Lung (tissue), 12 donors: ENCODE results near the gene GAR1. TPM values are rescaled to one million over a fixed set of nuclear protein-coding genes. Genes with fewer than 3 reads are reported as not detected.

Experiments used
- ATAC-seq: fragments of 200-7000 bp; cut with Tn5 transposase; one replicate; pipeline ENCODE4 v1.9.1; 2020; ENCODE audit warnings: moderate number of reproducible peaks; ENCODE audit not compliant: insufficient read depth, low FRiP score
- DNase-seq, 3 donors: peaks; one replicate each; pipeline ENCODE4 v3.0.0-alpha.2; 2013 to 2017
- H3K27ac ChIP-seq, 2 donors: one replicate each; pipeline ENCODE4 v1.5.1; 2013; ENCODE audit warnings: mild to moderate bottlenecking in 2 of 2, moderate library complexity in 2 of 2, control low read depth in 1 of 2, inconsistent platforms in 1 of 2, low read depth in 1 of 2, low read length in 1 of 2
- H3K27me3 ChIP-seq, 3 donors: one replicate each; pipeline ENCODE4 v1.5.1; 2013; ENCODE audit warnings: low read length in 2 of 3; ENCODE audit not compliant: control insufficient read depth in 3 of 3, insufficient read depth in 3 of 3
- H3K36me3 ChIP-seq, 4 donors: one replicate each; pipeline ENCODE4 v1.5.1; 2013; ENCODE audit warnings: low read length in 4 of 4, mild to moderate bottlenecking in 1 of 4, moderate library complexity in 1 of 4; ENCODE audit not compliant: control insufficient read depth in 4 of 4, insufficient read depth in 4 of 4
- H3K4me1 ChIP-seq, 5 donors: one replicate each; pipeline ENCODE4 v1.5.1; 2013; ENCODE audit warnings: low read length in 5 of 5, mild to moderate bottlenecking in 2 of 5, moderate library complexity in 1 of 5; ENCODE audit not compliant: control insufficient read depth in 5 of 5, insufficient read depth in 5 of 5
- H3K4me3 ChIP-seq: one replicate; pipeline ENCODE4 v1.5.1; 2013; ENCODE audit warnings: mild to moderate bottlenecking, control low read depth, moderate library complexity
- H3K9ac ChIP-seq, 2 donors: one replicate each; pipeline ENCODE4 v1.5.1; 2013; ENCODE audit warnings: low read length in 2 of 2, control low read depth in 1 of 2; ENCODE audit not compliant: insufficient read depth in 1 of 2
- H3K9me3 ChIP-seq, 4 donors: one replicate each; pipeline ENCODE4 v1.5.1; 2013; ENCODE audit warnings: low read length in 3 of 4, mild to moderate bottlenecking in 1 of 4, moderate library complexity in 1 of 4; ENCODE audit not compliant: control insufficient read depth in 4 of 4, insufficient read depth in 3 of 4
- WGBS, 2 donors: extraction: QIAGEN DNeasy Blood & Tissue Kit; methylation state at CpG; one replicate each; pipeline ENCODE4 v1.1.7; 2013; 5-methylcytosine and 5-hydroxymethylcytosine counted together
- polyA plus RNA-seq, 2 donors: library from polyadenylated mRNA; stranded (reverse); fragments of 200-250 nt; gene quantifications; one replicate each; pipeline ENCODE4 v1.2.1, GENCODE V29; 2013
- total RNA-seq, 2 donors: library from RNA; depleted of rRNA in 1 of 2; stranded (reverse); fragments of >200 nt in 1 of 2; gene quantifications; one replicate each; pipeline ENCODE4 v1.2.1, GENCODE V29; 2014 to 2021
- TF ChIP-seq, protein P1 (sequence below): IDR thresholded peaks from 2 replicates; pipeline ENCODE4 v1.5.1; 2012; ENCODE audit warnings: mild to moderate bottlenecking; ENCODE audit errors: control extremely low read depth, extremely low read depth
- donor health status: control.
- donor health status: control.
- donor health status: Bipolar disorder and iron deficiency.
- donor health status: healthy.
- donor health status: DM: yes; HTN: yes; CAD: no.

GAR1 gene
- total and polyA plus RNA-seq, 4 donors = 7.4 to 24.8 (median 15.2) TPM

DNA sequence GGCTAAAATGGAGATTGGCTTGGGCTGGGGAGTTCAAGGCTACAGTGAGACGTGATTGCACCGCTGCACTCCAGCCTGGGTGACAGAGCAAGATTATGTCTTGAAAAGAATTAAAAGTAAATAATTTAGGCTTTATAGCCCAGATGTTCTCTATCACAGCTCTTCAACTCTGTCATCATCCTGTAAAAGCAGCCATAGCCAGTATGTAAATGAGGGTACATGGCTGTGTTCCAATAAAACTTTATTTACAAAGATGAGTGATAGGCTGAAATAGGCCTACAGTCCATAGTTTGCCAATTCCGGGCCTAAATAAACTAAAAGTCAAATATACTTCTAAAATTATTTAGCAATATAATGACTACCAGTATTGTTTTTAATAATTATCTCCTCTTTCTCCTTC, 21.4 kb downstream of the GAR1 start:
- no peaks in the 10 kb centered on the region for H3K4me1 ChIP-seq
- DNase-seq (peak in 2 of 3 donors; percentile 43 to 53), ATAC-seq (no peak)
- TF ChIP-seq, protein P1, sequence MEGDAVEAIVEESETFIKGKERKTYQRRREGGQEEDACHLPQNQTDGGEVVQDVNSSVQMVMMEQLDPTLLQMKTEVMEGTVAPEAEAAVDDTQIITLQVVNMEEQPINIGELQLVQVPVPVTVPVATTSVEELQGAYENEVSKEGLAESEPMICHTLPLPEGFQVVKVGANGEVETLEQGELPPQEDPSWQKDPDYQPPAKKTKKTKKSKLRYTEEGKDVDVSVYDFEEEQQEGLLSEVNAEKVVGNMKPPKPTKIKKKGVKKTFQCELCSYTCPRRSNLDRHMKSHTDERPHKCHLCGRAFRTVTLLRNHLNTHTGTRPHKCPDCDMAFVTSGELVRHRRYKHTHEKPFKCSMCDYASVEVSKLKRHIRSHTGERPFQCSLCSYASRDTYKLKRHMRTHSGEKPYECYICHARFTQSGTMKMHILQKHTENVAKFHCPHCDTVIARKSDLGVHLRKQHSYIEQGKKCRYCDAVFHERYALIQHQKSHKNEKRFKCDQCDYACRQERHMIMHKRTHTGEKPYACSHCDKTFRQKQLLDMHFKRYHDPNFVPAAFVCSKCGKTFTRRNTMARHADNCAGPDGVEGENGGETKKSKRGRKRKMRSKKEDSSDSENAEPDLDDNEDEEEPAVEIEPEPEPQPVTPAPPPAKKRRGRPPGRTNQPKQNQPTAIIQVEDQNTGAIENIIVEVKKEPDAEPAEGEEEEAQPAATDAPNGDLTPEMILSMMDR = no peak
- no peak overlapping the region for H3K4me3 ChIP-seq
- peaks cover 0 to 2% (median 0%) of the 10 kb centered on the region in 4 donors for H3K36me3 ChIP-seq
- no peaks in the 10 kb centered on the region for H3K9me3 ChIP-seq
- 82 to 97% methylated on average over 3 of the region's 3 CpGs for WGBS, 2 donors
- no peak overlapping the region for H3K27ac ChIP-seq
- no peaks in the 10 kb centered on the region for H3K27me3 ChIP-seq
- H3K9ac ChIP-seq = no peak overlapping the region

DNA sequence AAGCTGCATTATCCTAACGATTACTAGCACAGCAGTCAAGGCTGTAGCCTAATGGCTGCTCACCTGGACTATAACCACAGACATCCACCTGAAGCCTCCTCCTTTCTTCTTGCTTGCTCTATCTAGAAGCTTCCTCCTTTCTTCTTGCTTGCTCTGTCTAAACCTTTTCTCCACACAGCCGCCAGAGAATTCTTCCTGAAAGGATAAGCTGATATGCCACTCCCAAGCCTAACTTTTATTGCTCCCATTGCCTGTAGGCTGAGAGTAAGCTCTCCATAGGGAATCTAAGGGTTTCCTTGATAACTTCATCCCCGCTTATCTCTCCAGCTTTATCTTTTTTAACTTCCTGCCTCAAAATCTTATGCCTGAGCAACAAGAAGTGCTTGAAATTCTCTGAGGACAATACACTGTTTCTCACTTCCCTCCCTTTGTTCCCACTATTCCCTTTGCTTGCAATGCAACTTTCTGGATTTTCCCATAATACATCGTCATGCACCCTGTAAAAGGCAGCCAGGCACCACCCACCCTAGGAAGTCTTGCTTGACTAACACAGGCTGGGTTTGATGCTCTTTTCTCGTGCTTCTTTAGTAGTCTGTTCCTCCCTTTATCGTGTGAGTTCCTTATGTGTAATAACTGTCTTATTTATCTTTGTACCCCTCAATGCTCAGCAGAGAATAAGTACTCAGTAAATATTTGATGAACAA, 31.0 kb downstream of the GAR1 start:
- WGBS, 2 donors = 44 to 59% methylated on average over 6 of the region's 6 CpGs
- DNase-seq (no peak), ATAC-seq (no peak)
- TF ChIP-seq, protein P1 = no peak
- Histone ChIP-seq H3K36me3 (no peaks in the 10 kb centered on the region), H3K4me3 (no peak overlapping the region), H3K4me1 (no peaks in the 10 kb centered on the region), H3K9me3 (no peaks in the 10 kb centered on the region), H3K9ac (no peak overlapping the region), H3K27me3 (no peaks in the 10 kb centered on the region), H3K27ac (no peak overlapping the region)

DNA sequence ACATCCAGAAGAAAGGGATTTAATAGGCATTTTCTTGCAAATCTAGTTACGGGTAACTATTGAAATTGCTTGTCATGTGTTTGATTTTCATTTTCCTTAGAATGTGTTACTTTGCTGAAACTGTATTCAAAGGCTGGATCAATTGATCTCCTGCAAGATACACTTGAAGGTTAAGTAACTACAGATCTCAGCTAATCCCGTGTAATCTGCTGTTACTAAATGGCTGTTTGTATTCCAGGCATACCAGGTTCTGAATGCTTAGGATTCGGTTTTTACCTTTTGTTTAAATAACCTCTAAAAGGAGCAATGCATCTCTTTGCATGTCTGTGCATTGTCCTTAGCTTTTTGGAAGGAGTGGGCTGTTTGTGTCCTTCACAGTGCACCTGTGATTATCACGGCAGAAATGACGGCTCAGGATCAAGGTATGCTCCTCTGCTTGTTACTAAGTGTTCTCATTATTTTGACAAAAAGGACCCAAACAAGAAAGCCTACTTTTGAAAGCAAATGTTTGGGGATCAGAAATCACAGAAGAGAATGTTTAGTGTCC, 32.4 kb downstream of the GAR1 start, which contains the start of gene LRIT3:
LRIT3 (plus strand) TSS at position 212 of the 547 bp plus-strand sequence; CDS start at position 307, 95 bp downstream.
- TF ChIP-seq, protein P1 = no peak
- Histone ChIP-seq H3K27me3 (no peaks in the 10 kb centered on the region), H3K9ac (no peak within 1 kb of the TSS), H3K9me3 (no peaks in the 10 kb centered on the region), H3K36me3 (no peaks in the 10 kb centered on the region), H3K27ac (no peak within 1 kb of the TSS), H3K4me3 (no peak within 1 kb of the TSS), H3K4me1 (no peaks in the 10 kb centered on the region)
- WGBS, 2 donors = 82 to 86% methylated on average over 5 of the region's 5 CpGs
- ATAC-seq (no peak), DNase-seq (no peak)
